ENCODE data around the gene CEP120.

GRCh38 chr5:123367739-123368138 is 55.5 kb downstream of the CEP120 start:
- no peak for TF ChIP-seq CTCF (IDR thresholded peaks at IDR 0.05)
- no peak for TF ChIP-seq POLR2A (IDR thresholded peaks at IDR 0.05)

Data from lower leg skin (tissue), 3 donors.